Measurements from ENCODE around the gene TBC1D7. TPM values are rescaled to one million over a fixed set of nuclear protein-coding genes. Genes with fewer than 3 reads are reported as not detected.

TBC1D7 gene
- total RNA-seq, 1 donor from 2014 or later = 79.5 TPM

GRCh38 chr6:13336553-13336952 lies 8.2 kb upstream of the TBC1D7 start:
- Histone ChIP-seq H3K27me3 (no peaks in the 10 kb centered on the region), H3K9me3 (peaks cover 0 to 3% of the 10 kb centered on the region in 2 donors), H3K4me1 (no peaks in the 10 kb centered on the region), H3K4me3 (no peak overlapping the region), H3K36me3 (no peaks in the 10 kb centered on the region), H3K27ac (no peak overlapping the region)
- DNase-seq (ENCODE audit: low spot score in 2 of 2) = peak; percentile 14 to 80
- intact Hi-C loops (cut with DNase I) = loop anchor here (1.0 to 10.0 kb wide), 5 partner anchors 76 to 730 kb away; partner anchors contain the start of gene MCUR1
- TF ChIP-seq, protein P1, sequence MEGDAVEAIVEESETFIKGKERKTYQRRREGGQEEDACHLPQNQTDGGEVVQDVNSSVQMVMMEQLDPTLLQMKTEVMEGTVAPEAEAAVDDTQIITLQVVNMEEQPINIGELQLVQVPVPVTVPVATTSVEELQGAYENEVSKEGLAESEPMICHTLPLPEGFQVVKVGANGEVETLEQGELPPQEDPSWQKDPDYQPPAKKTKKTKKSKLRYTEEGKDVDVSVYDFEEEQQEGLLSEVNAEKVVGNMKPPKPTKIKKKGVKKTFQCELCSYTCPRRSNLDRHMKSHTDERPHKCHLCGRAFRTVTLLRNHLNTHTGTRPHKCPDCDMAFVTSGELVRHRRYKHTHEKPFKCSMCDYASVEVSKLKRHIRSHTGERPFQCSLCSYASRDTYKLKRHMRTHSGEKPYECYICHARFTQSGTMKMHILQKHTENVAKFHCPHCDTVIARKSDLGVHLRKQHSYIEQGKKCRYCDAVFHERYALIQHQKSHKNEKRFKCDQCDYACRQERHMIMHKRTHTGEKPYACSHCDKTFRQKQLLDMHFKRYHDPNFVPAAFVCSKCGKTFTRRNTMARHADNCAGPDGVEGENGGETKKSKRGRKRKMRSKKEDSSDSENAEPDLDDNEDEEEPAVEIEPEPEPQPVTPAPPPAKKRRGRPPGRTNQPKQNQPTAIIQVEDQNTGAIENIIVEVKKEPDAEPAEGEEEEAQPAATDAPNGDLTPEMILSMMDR (IDR thresholded peaks at IDR 0.05) = peak; percentile 84 to 96 (median 91)

DNA sequence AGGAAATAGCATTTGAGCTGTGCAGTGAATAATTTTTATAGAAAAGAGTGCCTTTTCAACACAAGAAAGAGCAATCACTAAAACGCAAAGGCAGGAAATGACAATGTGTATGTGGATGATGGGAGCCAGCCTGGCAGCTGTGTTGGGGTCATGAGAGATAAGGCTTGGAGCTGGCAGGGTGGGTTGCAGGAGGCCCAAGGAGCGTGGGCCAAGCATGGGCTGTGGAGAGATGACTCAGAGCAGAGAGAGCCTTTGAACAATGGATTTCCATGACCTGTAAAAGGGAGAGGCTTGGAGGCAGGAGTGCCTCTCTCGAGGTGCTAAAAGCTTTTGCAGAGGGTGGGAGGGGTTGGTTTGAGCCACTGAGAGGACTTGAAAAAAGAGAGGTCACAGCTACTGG lies 6.6 kb upstream of the TBC1D7 start:
- intact Hi-C loops (cut with DNase I) = loop anchor here (5.0 to 10.0 kb wide), 2 partner anchors 77 to 480 kb away; partner anchors contain the start of gene MCUR1
- Histone ChIP-seq H3K4me1 (no peaks in the 10 kb centered on the region), H3K27me3 (no peaks in the 10 kb centered on the region), H3K9me3 (no peaks in the 10 kb centered on the region), H3K27ac (no peak overlapping the region), H3K4me3 (no peak overlapping the region), H3K36me3 (no peaks in the 10 kb centered on the region)
- TF ChIP-seq, protein P1 (IDR thresholded peaks at IDR 0.05) = no peak
- no peak for DNase-seq (ENCODE audit: low spot score in 2 of 2)

- Histone ChIP-seq H3K4me3 (no peak overlapping the region), H3K27ac (no peak overlapping the region), H3K9me3 (no peaks in the 10 kb centered on the region), H3K4me1 (peaks cover 2 to 3% of the 10 kb centered on the region in 2 donors), H3K36me3 (no peaks in the 10 kb centered on the region), H3K27me3 (no peaks in the 10 kb centered on the region)
- TF ChIP-seq, protein P1 (IDR thresholded peaks at IDR 0.05) = no peak
- DNase-seq (ENCODE audit: low spot score in 2 of 2) = no peak
- intact Hi-C loops (cut with DNase I) = loop anchor here (10.0 kb wide), 1 partner anchor 482 kb away; the partner anchor contains the start of gene MCUR1
Observed at GRCh38 chr6:13332349-13332706, 4.0 kb upstream of the TBC1D7 start.

DNA sequence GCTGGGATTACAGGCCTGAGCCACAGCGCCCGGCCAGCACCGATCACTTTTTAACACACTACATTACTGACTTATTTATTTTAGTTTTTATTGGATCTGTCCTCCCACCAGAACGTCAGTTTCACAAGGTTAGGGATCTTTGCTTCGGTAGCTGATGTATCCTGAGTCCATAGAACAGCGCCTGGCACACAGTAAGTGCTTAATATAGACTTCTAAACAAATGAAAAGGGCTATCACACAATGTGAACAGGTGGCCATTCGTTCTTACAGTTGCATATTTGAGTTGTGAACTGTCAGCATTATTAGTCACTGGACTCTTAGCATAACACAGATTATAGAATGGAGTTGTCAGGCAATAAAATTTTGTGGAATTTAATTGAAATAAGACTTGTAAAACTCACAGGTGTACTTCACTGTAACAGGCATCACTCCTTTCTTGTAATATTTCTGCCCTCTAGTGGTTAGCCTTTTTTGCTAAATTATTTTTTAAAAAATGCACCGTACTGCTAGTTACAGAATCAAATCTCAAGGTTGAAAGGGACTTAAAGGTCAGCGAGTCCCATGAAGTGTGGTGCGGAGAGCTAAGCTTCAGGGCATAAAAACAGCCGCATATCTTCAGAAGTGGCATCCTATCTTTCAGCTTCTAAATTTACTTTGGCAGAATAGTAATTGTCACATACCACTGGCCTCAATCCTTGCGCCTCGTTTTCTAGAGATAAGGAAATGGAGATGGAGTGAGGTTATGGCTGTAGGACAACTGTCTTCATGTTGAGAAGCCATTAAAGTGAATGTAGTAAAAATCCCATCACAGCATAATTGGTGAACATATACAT lies 3.4 kb upstream of the TBC1D7 start:
- H3K36me3 ChIP-seq = no peaks in the 10 kb centered on the region
- no peak overlapping the region for H3K27ac ChIP-seq
- no peaks in the 10 kb centered on the region for H3K9me3 ChIP-seq
- no peak overlapping the region for H3K4me3 ChIP-seq
- TF ChIP-seq, protein P1 (IDR thresholded peaks at IDR 0.05) = peak; percentile 33 to 68 (median 53)
- no peak for DNase-seq (ENCODE audit: low spot score in 2 of 2)
- H3K27me3 ChIP-seq = no peaks in the 10 kb centered on the region
- intact Hi-C loops (cut with DNase I) = loop anchor here (10.0 kb wide), 1 partner anchor 483 kb away; the partner anchor contains the start of gene MCUR1
- H3K4me1 ChIP-seq = peaks cover 2 to 3% of the 10 kb centered on the region in 2 donors

DNA sequence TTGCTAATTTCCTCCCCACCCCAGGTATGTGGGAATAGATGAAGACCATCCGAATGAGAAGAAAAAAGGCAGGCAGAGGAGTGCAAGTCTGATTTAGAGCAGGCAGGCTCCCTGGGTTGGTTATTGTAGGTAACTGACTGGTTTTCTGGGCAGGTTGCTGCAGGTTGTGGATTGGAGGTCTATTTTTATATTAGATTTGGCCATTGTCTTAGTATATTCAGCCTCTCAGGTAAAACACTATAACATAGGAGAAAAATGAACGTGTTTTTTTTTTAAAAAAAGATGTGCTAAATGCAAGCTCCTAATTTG lies 492 bp upstream of the TBC1D7 start:
- H3K4me3 ChIP-seq = peak overlapping the region; percentile 73 to 92
- TF ChIP-seq, protein P1 (IDR thresholded peaks at IDR 0.05) = no peak
- intact Hi-C loops (cut with DNase I) = loop anchor here (1.0 to 5.0 kb wide), 4 partner anchors 157 to 418 kb away; no protein-coding TSS in a partner anchor
- no peaks in the 10 kb centered on the region for H3K27me3 ChIP-seq
- peaks cover 0 to 10% of the 10 kb centered on the region in 2 donors for H3K36me3 ChIP-seq
- no peaks in the 10 kb centered on the region for H3K9me3 ChIP-seq
- peak overlapping the region; percentile 84 to 96 for H3K27ac ChIP-seq
- H3K4me1 ChIP-seq = peaks cover 2 to 3% of the 10 kb centered on the region in 2 donors
- no peak for DNase-seq (ENCODE audit: low spot score in 2 of 2)
